NCI-H510A (cell line): ENCODE measurements around the gene TUT1.
"Not testable (repeated sequence)": the region's sequence is repeated elsewhere in the genome, so short reads cannot be mapped to it uniquely, and the experiment has no call there.

Experiments
- DNase-seq: peaks from one replicate; lab custom pipeline; 2025; lab: John Stamatoyannopoulos, UW

The TUT1 gene

DNA sequence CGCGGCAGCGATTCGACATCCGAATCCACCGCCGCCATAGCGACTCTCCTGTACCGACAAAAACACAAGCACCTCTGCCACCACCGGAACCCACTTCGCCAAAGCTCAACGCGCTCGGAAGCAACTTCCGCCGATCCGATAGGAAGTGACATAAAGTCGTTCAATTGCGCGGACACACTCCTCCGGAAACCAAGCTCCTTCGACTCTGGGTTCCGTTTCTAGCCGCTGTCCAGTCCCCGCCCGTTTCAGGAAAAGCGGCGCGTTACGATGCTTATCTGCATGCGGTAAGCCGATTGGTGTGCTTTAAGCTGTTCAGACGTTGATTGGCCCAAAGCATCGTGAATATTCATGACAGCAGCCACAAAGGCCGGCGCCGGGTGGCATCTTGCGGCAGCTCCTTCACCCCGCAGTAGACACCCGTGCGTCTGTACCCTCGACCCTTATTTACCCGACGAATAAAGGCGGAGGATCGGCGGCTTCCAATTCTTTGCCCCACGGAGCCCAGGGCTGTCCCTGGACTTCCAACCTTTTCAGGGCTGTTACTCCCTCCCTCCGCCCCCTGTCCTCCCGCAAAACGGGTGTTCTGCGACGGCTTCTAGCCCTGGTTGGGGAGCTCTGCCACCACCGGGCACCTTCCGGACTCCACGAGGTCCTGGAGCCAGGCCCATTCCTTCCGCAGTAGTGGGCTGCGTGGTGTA lies at the start of gene TUT1:
TUT1 (minus strand) TSS at position 76 of the 698 bp plus-strand sequence; CDS start at position 38, 38 bp downstream.
- peak; percentile 98 for DNase-seq

DNA sequence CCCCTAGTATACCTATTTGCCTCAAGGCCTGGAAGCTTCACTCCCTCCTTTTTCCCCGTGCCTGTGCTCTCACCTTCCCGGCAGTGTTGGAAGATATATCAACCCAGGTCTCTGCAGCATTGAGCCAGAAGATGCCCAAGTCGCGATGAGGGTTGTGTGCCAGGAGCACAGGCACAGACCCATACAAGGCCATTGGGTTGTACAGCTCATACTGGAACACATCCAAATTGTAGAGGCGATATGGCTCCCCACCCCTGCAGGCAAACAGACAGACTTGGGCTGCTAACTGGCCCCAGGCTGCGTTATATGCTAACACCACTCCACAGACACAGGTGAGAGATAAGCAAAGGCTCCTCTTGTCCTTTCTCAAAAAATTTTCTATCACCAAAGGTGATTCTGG lies 41.2 kb upstream of the TUT1 start:
- no peak for DNase-seq

- DNase-seq, result no peak
These were observed 36.4 kb upstream of the TUT1 start for GRCh38 chr11:62627713-62628112.

- no peak for DNase-seq
These were observed 31.3 kb upstream of the TUT1 start for GRCh38 chr11:62622476-62623089.

DNA sequence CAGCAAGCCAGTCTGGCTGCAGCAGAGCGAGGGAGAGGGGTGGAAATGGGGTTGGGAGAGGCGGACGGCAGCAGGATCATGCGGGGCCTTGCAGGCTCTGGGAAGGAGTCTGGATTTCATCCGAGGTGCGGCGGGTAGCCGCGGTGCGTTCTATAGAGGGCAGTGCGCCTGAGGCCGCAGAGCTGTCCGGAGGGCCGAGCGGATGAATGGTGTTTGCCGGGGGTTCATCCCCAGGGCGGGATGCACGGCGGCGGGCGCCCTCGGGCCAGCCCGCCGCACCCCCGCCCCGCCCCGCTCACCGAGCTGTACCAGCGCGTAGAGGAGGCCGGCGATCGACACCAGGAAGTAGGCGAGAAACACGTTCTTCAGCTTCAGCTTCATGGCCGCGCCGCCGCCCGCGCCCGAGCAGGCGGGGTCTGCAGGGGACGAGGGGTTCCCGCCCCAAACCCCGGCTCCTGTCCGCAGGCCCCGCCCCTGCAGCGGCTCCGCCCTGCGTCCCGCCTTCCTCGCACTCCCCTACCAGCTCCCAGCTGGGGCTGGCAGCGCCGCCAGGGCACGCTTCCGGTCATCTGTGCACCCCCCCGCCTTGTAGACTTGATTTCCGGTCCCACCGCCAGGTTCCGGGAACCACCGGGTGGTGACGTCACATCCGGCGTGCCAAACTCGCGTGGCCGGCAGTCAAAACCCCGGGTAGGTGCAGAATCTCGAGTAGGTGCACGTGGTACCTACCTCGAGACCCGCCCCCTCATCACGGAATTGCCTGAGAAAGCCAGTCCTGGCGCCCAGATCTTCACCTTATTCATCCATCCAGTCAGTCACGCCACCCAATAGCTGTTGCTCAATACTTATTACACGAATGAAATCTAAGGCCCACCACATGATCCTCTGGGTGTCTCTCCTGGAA lies 30.5 kb upstream of the TUT1 start, which contains the start of gene B3GAT3:
B3GAT3 (minus strand) TSS at position 420 of the 904 bp plus-strand sequence; CDS start at position 381, 39 bp downstream.
- DNase-seq, result peak; percentile 94

DNA sequence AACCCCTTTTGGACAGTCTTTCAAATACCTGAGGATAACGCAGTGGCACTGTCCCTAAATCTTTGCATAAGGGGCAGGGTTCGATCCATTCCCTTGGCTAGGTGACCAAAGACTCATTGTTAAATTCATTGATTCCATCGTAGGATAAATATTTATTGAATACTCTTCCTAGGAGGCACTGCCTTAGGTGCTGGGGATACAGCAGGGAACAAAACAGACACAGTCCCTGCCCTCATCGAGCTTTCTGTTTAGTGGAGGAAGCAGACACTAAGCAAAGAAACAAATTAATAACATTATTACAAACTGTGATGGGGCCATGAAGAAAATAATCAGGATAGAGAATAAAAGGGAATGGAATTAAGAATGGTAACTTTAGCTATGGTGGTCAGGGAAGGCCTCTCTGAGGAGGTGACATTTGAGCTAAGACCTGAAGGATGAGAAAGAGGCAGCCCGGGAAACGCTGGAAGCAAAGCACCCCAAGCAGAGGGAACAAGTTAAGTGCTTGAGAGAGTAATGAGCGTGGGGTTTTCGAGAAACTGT lies 29.8 kb upstream of the TUT1 start:
- DNase-seq, result no peak

GRCh38 chr11:62616957-62617356 lies 25.6 kb upstream of the TUT1 start:
- DNase-seq, result not testable (repeated sequence)

- DNase-seq, result no peak
These were observed 24.2 kb upstream of the TUT1 start for GRCh38 chr11:62615521-62615920.

GRCh38 chr11:62614275-62614674 lies 23.0 kb upstream of the TUT1 start:
- no peak for DNase-seq

GRCh38 chr11:62613291-62613778 lies 22.0 kb upstream of the TUT1 start:
- DNase-seq, result no peak

GRCh38 chr11:62612366-62613290 lies 21.3 kb upstream of the TUT1 start, which contains the start of the genes EML3 and ROM1:
EML3 (minus strand) TSS chr11:62612775; CDS start chr11:62612457, 318 bp downstream.
ROM1 (plus strand) TSS chr11:62613257; CDS start chr11:62613282, 25 bp downstream.
- DNase-seq, result peak; percentile 86

DNA sequence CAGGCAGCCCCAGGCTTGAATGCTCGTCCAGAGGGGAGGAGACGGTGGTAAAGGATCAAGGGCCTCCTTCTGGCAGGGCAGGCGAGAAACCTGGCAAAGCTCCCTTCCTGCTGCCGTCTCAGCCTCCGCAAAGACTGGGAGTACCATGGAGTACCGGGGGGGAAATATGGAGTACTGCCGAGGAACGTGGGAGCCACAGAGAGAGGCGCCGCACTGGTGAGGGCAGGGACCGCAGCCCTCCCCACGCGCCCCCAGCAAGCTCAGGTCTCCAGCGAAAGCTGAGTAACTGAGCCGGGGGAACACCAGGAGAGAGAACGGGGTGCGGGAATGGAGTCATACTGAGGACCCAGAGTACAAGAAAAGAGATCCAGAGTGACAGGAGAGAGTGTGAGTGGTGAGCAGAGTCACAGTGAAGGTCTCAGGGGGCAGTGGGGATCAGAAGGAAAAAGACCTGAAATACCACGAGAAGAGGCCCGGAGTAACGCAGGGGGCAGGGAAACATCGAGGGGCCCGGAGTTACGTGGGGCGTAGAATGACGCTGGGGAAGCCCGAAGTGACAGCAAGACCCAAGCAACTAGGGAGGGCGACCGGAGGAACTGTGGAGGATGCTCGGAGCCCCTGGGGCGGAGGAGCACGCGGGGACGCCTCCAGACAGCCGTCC lies 20.5 kb upstream of the TUT1 start:
- no peak for DNase-seq

DNA sequence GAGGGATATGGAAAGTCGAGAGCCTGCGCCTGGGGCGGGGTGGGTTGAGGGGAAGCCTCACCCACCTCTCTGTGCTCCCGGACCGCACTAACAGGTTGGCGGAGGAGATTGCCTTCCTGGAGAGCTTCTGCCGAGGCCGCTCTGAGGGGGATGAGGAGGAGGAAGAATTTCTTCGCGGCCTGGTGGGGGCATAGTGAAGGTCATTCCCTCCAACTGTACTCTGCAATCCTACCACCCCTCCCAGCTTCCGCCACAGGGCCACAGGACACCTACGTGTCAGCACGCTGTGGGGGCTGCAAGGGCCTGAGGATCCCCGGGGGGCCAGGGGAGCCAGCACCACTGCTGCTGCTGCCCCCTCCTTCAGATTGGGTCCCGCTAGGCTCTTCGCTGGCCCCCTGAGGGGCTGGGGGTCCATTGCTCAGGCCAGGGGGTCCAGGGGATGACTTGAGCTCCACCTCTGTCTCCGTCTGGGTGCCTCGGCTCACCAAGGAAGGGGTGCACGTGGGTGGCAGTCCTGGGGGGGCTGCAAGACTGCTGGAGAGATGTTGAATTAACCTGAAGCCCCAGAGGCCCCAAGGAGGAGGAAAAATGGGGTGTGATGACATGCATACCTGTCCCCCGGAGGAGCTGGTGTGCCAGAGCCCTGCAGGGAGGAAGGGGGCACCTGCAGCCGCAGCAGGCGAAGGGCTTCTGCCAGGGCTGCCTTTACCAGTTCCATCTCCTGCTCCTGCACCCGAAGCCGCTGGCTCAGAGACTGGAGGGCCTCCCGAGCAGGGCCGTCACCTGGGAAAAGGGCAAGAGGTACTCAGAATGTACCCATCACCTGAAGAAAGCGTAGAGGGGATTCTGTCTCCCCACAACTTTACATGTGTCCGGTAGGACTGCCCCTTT lies 19.7 kb upstream of the TUT1 start:
- DNase-seq, result no peak

DNA sequence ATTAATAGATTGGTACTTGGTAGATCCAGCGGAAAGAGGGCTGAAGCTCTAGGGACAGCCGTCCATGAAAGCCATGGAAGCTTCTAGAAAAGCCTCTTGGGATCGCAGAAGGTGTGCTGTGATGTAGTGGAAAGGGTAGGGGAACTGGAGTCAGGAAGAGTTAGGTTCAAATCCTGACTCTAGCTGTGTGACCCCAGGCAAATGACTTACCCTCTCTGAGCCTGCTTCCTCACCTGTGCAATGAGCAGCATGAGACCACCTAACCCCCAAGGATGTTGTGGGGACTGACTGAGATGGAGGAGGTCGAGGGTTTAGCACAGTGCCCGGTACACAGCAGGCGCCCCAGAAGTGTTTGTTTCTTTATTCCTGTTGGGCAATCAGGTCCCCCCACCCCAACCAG lies 19.1 kb upstream of the TUT1 start:
- no peak for DNase-seq

DNA sequence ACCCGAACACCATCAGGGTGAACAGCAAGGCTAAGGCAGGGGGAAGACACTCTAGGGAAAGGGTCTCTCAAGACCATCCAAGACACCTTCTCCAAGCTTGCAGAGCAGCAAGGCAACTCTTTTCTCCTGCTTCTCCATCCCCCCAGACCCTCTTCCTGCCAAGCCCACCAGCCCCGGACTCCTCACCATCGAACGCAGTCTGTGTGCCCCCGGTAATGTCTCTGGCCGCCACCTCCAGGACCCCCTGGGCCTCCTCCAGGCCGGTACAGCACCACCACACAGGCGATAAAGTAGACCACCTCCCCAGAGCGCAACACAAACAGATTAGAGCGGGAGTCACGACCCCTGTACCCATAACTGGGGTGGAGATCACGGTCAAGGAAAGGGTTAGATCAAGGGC lies 17.5 kb upstream of the TUT1 start:
- no peak for DNase-seq

DNA sequence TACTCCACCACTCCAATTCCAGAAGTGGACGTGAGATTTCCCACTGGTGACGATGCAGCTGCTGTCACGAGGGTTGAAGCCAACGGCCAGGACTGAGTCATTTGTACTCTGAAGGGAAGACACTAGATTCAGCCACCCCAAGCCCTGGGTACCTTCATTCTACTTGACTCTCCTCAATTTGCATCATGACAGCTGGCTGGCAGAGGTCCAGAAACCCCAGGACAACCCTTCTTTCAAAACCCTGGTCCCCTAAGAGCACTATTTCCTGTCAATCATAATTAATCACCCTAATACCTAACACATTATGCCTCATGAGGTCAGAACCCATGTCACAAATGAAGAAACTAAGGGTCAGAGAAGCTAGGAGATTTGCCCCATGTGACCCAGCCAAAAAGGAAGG lies 16.4 kb upstream of the TUT1 start:
- DNase-seq, result no peak

DNA sequence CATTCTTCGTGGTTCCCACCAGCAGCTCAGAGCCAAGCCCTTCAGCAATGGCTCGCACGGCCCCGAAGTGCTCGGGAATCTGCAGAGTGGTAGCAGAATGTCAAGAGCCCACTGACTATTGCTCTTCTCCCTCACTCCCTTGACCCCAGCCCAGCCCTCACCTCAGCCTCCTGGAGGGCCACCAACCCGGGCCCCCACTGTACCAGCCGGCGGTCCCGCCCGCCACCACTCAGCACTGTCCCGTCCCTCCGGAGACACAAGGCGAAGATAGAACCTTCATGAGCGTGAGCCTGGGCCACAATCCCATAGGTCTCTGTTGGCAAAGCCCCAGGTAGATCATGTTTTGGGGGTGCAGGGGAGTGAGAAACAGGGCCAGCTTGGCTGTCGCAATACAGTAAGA lies 14.6 kb upstream of the TUT1 start:
- no peak for DNase-seq

- no peak for DNase-seq
These were observed 14.1 kb upstream of the TUT1 start for GRCh38 chr11:62605467-62605866.

GRCh38 chr11:62604460-62605120 lies 13.3 kb upstream of the TUT1 start:
- no peak for DNase-seq
